ENCODE measurements around the gene FAM187B.

The FAM187B gene

DNA sequence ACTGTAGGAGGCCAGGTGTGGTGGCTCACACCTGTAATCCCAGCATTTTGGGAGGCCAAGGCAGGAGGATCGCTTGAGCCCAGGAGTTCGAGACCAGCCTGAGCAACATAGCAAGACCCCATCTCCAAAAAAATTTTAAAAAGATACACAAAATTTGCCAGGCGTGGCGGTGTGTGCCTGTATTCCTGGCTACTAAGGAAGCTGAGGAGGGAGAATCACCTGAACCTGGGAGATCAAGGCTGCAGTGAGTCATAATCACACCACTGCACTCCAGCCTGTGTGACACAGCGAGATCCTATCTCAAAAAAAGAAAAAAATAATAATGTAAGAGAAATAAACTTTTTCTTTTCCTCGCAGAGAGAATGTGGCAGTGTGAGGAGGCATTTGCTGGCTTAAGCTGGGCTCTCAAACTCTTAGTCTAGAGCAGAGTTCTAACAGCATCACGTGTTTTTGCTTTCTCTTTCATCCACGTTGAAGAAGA lies 21.1 kb downstream of the FAM187B start:
- no peak for DNase-seq (ENCODE audit: low spot score)
- Histone ChIP-seq H4K91ac (ENCODE audit: low read depth, low read length, poor library complexity) (no peak overlapping the region), H3K14ac (ENCODE audit: low read length) (no peak overlapping the region), H4K8ac (ENCODE audit: low read depth, low read length) (no peak overlapping the region), H3K4me2 (ENCODE audit: insufficient read depth, low read length, poor library complexity, severe bottlenecking) (no peak overlapping the region), H3K9ac (ENCODE audit: low read depth, low read length, poor library complexity) (no peak overlapping the region), H3K4me1 (ENCODE audit: control insufficient read depth in 2 of 2, insufficient read depth in 1 of 2, low read depth in 1 of 2, low read length in 2 of 2) (peaks cover 3 to 6% of the 10 kb centered on the region in 2 donors), H3K79me1 (ENCODE audit: low read depth, low read length) (no peaks in the 10 kb centered on the region), H3K18ac (ENCODE audit: low read length) (no peak overlapping the region), H3K23ac (ENCODE audit: low read depth, low read length, poor library complexity) (no peak overlapping the region), H2AK5ac (ENCODE audit: low read depth, low read length) (no peak overlapping the region), H3K4me3 (ENCODE audit: low read length in 2 of 2) (no peak overlapping the region), H2BK15ac (ENCODE audit: low read length) (no peak overlapping the region), H3K9me3 (replicated peaks in 1 of 2; ENCODE audit: control insufficient read depth in 2 of 2, insufficient read depth in 1 of 2, low read depth in 1 of 2, low read length in 2 of 2) (no peaks in the 10 kb centered on the region), H3K27ac (replicated peaks; ENCODE audit: low read length) (no peak overlapping the region), H3K4ac (ENCODE audit: low read length) (no peak overlapping the region), H2AFZ (ENCODE audit: low read length) (no peak overlapping the region), H2BK5ac (ENCODE audit: low read length) (no peak overlapping the region), H3K27me3 (ENCODE audit: control insufficient read depth in 3 of 3, insufficient read depth in 3 of 3, low read depth in 1 of 3, low read length in 3 of 3) (no peaks in the 10 kb centered on the region), H3K36me3 (replicated peaks in 1 of 2; ENCODE audit: control insufficient read depth in 2 of 2, insufficient read depth in 2 of 2, low read length in 2 of 2) (no peaks in the 10 kb centered on the region), H2BK12ac (ENCODE audit: low read length) (no peak overlapping the region), H2BK120ac (ENCODE audit: low read depth, low read length) (no peak overlapping the region)
- no CpG with 5 or more reads among the region's 8 CpGs for WGBS, 2 donors (ENCODE audit: extremely low coverage in 2 of 2, insufficient read length in 2 of 2, insufficient replicate concordance in 1 of 2)

DNA sequence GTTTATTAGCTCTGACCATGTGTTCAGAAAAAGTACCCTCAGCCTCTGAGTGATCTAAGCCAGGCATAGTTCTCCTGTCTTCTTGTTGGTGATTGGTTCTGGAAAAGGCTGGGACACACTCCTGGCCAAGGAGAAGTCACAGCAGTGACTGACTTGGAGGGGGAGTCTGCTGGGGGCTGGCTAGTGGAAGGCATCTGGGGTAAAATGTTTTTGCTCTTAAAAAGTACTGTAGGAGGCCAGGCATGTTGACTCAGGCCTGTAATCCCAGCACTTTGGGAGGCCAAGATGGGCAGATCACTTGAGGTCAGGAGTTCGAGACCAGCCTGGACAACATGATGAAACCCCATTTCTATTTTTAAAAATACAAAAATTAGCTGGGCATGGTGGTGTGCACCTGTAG lies 21.7 kb downstream of the FAM187B start:
- Histone ChIP-seq H2BK120ac (ENCODE audit: low read depth, low read length) (no peak overlapping the region), H3K4me2 (ENCODE audit: insufficient read depth, low read length, poor library complexity, severe bottlenecking) (no peak overlapping the region), H3K79me1 (ENCODE audit: low read depth, low read length) (no peaks in the 10 kb centered on the region), H3K4me3 (ENCODE audit: low read length in 2 of 2) (no peak overlapping the region), H3K18ac (ENCODE audit: low read length) (no peak overlapping the region), H3K14ac (ENCODE audit: low read length) (no peak overlapping the region), H2AK5ac (ENCODE audit: low read depth, low read length) (no peak overlapping the region), H3K4ac (ENCODE audit: low read length) (no peak overlapping the region), H3K9me3 (replicated peaks in 1 of 2; ENCODE audit: control insufficient read depth in 2 of 2, insufficient read depth in 1 of 2, low read depth in 1 of 2, low read length in 2 of 2) (no peaks in the 10 kb centered on the region), H4K8ac (ENCODE audit: low read depth, low read length) (no peak overlapping the region), H3K27me3 (ENCODE audit: control insufficient read depth in 3 of 3, insufficient read depth in 3 of 3, low read depth in 1 of 3, low read length in 3 of 3) (no peaks in the 10 kb centered on the region), H2BK5ac (ENCODE audit: low read length) (no peak overlapping the region), H3K4me1 (ENCODE audit: control insufficient read depth in 2 of 2, insufficient read depth in 1 of 2, low read depth in 1 of 2, low read length in 2 of 2) (peaks cover 3 to 6% of the 10 kb centered on the region in 2 donors), H4K91ac (ENCODE audit: low read depth, low read length, poor library complexity) (no peak overlapping the region), H2BK12ac (ENCODE audit: low read length) (no peak overlapping the region), H3K23ac (ENCODE audit: low read depth, low read length, poor library complexity) (no peak overlapping the region), H3K9ac (ENCODE audit: low read depth, low read length, poor library complexity) (no peak overlapping the region), H3K36me3 (replicated peaks in 1 of 2; ENCODE audit: control insufficient read depth in 2 of 2, insufficient read depth in 2 of 2, low read length in 2 of 2) (no peaks in the 10 kb centered on the region), H2AFZ (ENCODE audit: low read length) (no peak overlapping the region), H3K27ac (replicated peaks; ENCODE audit: low read length) (no peak overlapping the region), H2BK15ac (ENCODE audit: low read length) (no peak overlapping the region)
- DNase-seq (ENCODE audit: low spot score) = no peak
- no CpG with 5 or more reads among the region's 1 CpG for WGBS, 2 donors (ENCODE audit: extremely low coverage in 2 of 2, insufficient read length in 2 of 2, insufficient replicate concordance in 1 of 2)

- H3K9ac ChIP-seq (ENCODE audit: low read depth, low read length, poor library complexity) = no peak overlapping the region
- no peak overlapping the region for H2BK15ac ChIP-seq (ENCODE audit: low read length)
- peaks cover 3 to 6% of the 10 kb centered on the region in 2 donors for H3K4me1 ChIP-seq (ENCODE audit: control insufficient read depth in 2 of 2, insufficient read depth in 1 of 2, low read depth in 1 of 2, low read length in 2 of 2)
- peaks cover 0 to 3% (median 0%) of the 10 kb centered on the region in 3 experiments for H3K27me3 ChIP-seq (ENCODE audit: control insufficient read depth in 3 of 3, insufficient read depth in 3 of 3, low read depth in 1 of 3, low read length in 3 of 3)
- H3K23ac ChIP-seq (ENCODE audit: low read depth, low read length, poor library complexity) = no peak overlapping the region
- no CpG with 5 or more reads among the region's 5 CpGs for WGBS, 2 donors (ENCODE audit: extremely low coverage in 2 of 2, insufficient read length in 2 of 2, insufficient replicate concordance in 1 of 2)
- no peaks in the 10 kb centered on the region for H3K9me3 ChIP-seq (replicated peaks in 1 of 2; ENCODE audit: control insufficient read depth in 2 of 2, insufficient read depth in 1 of 2, low read depth in 1 of 2, low read length in 2 of 2)
- H3K18ac ChIP-seq (ENCODE audit: low read length) = no peak overlapping the region
- H2BK5ac ChIP-seq (ENCODE audit: low read length) = no peak overlapping the region
- no peak for DNase-seq (ENCODE audit: low spot score)
- no peak overlapping the region for H2BK12ac ChIP-seq (ENCODE audit: low read length)
- H2AFZ ChIP-seq (ENCODE audit: low read length) = no peak overlapping the region
- no peak overlapping the region for H3K4ac ChIP-seq (ENCODE audit: low read length)
- no peak overlapping the region for H2BK120ac ChIP-seq (ENCODE audit: low read depth, low read length)
- H3K4me3 ChIP-seq (ENCODE audit: low read length in 2 of 2) = no peak overlapping the region
- H2AK5ac ChIP-seq (ENCODE audit: low read depth, low read length) = no peak overlapping the region
- H4K91ac ChIP-seq (ENCODE audit: low read depth, low read length, poor library complexity) = no peak overlapping the region
- H4K8ac ChIP-seq (ENCODE audit: low read depth, low read length) = no peak overlapping the region
- H3K36me3 ChIP-seq (replicated peaks in 1 of 2; ENCODE audit: control insufficient read depth in 2 of 2, insufficient read depth in 2 of 2, low read length in 2 of 2) = no peaks in the 10 kb centered on the region
- no peak overlapping the region for H3K4me2 ChIP-seq (ENCODE audit: insufficient read depth, low read length, poor library complexity, severe bottlenecking)
- no peak overlapping the region for H3K27ac ChIP-seq (replicated peaks; ENCODE audit: low read length)
- H3K79me1 ChIP-seq (ENCODE audit: low read depth, low read length) = no peaks in the 10 kb centered on the region
- H3K14ac ChIP-seq (ENCODE audit: low read length) = no peak overlapping the region
These were observed 22.2 kb downstream of the FAM187B start for GRCh38 chr19:35206379-35206778.

GRCh38 chr19:35205733-35206323 lies 22.7 kb downstream of the FAM187B start:
- Histone ChIP-seq H2AFZ (ENCODE audit: low read length) (no peak overlapping the region), H3K18ac (ENCODE audit: low read length) (no peak overlapping the region), H3K4me2 (ENCODE audit: insufficient read depth, low read length, poor library complexity, severe bottlenecking) (no peak overlapping the region), H3K4me1 (ENCODE audit: control insufficient read depth in 2 of 2, insufficient read depth in 1 of 2, low read depth in 1 of 2, low read length in 2 of 2) (peaks cover 3 to 6% of the 10 kb centered on the region in 2 donors), H2AK5ac (ENCODE audit: low read depth, low read length) (no peak overlapping the region), H3K36me3 (replicated peaks in 1 of 2; ENCODE audit: control insufficient read depth in 2 of 2, insufficient read depth in 2 of 2, low read length in 2 of 2) (no peaks in the 10 kb centered on the region), H3K4me3 (ENCODE audit: low read length in 2 of 2) (no peak overlapping the region), H4K8ac (ENCODE audit: low read depth, low read length) (no peak overlapping the region), H3K79me1 (ENCODE audit: low read depth, low read length) (no peaks in the 10 kb centered on the region), H3K9ac (ENCODE audit: low read depth, low read length, poor library complexity) (no peak overlapping the region), H3K23ac (ENCODE audit: low read depth, low read length, poor library complexity) (no peak overlapping the region), H3K27ac (replicated peaks; ENCODE audit: low read length) (no peak overlapping the region), H2BK120ac (ENCODE audit: low read depth, low read length) (no peak overlapping the region), H3K9me3 (replicated peaks in 1 of 2; ENCODE audit: control insufficient read depth in 2 of 2, insufficient read depth in 1 of 2, low read depth in 1 of 2, low read length in 2 of 2) (no peaks in the 10 kb centered on the region), H2BK15ac (ENCODE audit: low read length) (no peak overlapping the region), H3K27me3 (ENCODE audit: control insufficient read depth in 3 of 3, insufficient read depth in 3 of 3, low read depth in 1 of 3, low read length in 3 of 3) (peaks cover 0 to 7% (median 0%) of the 10 kb centered on the region in 3 experiments), H4K91ac (ENCODE audit: low read depth, low read length, poor library complexity) (no peak overlapping the region), H3K4ac (ENCODE audit: low read length) (no peak overlapping the region), H2BK12ac (ENCODE audit: low read length) (no peak overlapping the region), H3K14ac (ENCODE audit: low read length) (no peak overlapping the region), H2BK5ac (ENCODE audit: low read length) (no peak overlapping the region)
- no CpG with 5 or more reads among the region's 6 CpGs for WGBS, 2 donors (ENCODE audit: extremely low coverage in 2 of 2, insufficient read length in 2 of 2, insufficient replicate concordance in 1 of 2)
- no peak for DNase-seq (ENCODE audit: low spot score)
